ENCODE data around the gene DYSF. TPM values are rescaled to one million over a fixed set of nuclear protein-coding genes. Genes with fewer than 3 reads are reported as not detected.
A peak's percentile ranks its signal among the peaks of the same experiment; 100 is the strongest.

Gene DYSF
- polyA plus RNA-seq, 5 donors: 14.6 to 25.8 (median 15.4) TPM

DNA sequence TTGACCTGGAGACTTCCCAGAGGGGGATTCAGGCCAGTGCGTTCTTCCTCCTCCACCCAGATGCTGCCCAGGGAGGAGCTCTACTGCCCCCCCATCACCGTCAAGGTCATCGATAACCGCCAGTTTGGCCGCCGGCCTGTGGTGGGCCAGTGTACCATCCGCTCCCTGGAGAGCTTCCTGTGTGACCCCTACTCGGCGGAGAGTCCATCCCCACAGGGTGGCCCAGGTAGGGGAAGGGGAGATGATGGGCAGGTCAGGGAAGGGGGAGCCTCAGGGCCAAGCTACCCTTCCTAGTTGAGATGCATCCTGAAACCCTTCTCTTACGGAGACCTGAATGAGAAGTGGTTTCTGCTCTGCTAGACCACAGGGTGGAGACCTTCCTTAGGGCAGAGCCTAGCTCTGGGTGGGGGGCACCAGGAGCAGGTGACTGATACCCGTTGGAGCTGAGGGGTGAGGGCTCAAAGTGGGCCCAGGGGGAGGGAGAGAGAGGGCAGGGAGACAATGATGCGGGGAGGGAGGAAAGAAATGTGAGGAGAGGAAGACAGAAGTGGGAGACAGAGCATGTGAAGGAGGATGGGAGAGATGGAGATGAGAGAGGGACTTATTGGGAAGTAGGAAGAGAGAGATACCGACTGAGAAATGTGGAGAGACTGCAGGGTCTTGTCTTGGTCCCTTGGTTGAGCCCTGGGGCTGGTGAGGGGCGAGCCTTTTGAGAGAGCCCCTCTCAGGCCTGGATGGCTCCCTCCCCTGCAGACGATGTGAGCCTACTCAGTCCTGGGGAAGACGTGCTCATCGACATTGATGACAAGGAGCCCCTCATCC, 159.4 kb downstream of the DYSF start:
- DNase-seq: no peak

DNA sequence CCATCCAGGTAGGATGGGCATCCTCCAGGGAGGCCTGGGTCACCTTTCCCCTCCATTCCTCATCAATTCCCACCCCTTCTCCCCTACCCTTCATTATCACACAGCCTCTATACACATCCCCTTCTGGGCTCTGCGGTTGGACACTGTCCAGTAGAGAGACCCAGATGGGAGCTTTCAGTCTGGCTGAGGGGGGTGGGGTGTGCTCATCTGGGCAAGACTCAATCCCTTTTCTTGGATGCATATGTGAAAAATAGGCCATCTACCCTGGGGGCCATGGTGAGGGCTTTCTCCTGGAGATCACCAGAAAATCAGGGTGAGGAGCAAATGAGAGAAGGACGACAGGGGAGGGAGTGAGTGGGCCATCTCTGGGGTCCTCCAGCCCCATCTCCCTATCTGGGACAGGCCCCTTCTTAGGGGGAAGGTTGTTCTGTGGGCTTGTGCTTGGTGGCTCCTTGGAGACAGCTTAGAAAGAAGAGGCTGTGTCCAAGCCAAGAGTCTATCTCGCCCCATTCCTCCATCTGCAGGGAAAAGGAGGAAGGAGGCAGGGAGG, 160.1 kb downstream of the DYSF start:
- DNase-seq: no peak

DNA sequence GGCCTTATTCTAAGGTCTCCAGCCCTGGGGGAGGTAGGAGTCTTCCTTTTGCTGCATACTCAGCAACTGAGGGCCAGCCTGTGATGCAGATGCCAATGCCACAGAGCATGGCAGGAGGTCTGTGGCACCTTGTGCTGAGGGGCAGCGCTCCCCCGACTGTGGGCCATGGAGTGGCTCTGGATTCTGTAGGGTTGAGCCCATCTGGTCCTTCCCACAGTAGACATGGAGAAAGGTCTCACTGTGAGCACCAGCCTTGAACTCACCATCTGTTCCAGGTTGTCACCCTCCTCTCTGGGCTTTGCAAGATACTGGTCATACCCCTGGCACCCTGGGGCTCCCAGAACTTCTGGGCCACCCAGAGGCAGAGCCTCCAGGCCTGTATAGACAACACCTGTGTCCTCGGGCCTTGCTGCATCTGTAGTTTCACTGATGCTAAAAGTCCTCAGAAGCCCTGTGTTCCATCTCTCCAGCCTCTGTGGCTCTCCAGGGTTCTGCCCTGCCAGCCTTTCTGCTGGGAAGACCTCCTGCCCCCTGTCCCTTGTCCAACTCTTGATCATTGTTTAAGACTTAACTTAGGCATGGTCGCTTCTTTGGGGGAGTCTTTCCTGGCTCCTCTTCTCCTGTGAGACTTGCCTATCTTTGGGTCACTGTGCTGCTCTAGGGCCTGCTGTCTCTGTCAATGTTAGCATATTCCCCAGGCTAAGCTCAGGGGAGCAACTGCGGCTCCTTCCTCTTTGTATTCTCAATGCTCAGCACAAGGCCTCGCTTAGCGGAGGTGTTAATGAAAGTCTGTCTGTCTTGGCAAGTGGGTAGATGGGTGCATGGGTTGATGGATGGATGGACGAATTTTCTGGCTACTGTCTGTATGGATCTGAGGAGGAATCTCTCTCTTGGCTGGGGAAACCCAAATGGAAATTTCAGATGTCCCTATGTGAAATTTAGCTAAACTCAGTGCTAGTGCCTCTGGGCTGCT, 160.9 kb downstream of the DYSF start:
- no peak for DNase-seq

DNA sequence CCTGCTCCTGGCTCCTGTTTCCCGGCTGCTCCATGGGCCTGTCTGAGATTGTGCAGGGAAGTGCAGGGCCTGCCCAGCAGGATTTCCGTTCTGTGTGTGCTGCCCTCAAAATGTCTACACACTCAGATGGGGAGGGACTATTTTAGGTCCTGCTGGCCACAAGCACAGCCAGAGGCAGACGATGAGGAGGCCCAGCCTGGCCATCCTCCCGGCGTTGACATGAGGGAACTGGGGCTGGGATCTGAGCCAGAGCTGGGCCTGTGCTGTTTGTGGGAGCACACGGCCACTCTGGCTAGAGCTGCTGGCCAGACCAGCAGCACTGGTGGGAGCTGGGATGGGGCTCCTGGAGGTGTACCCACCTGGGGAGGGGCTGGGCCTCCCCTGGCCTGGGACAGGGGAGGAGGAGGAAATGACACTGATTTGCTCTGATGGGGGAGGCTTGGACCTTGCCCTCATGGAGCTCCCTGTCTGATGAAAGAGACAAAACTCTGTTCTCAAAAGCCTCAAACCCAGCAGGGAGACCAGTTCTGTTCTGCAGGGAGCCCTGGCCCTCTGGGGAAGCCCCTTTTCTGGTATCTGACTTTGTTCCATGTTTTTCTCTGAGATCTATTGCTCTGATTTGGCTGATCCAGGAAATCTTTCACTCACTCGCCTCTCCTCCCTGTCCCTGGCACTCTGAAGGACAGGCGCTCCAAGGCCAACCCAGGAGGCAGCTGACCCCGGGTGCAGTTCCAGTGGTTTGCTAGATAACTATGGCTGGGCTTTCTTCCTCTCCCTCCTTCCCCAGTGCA, 161.8 kb downstream of the DYSF start:
- DNase-seq: peak; percentile 67 to 71

DNA sequence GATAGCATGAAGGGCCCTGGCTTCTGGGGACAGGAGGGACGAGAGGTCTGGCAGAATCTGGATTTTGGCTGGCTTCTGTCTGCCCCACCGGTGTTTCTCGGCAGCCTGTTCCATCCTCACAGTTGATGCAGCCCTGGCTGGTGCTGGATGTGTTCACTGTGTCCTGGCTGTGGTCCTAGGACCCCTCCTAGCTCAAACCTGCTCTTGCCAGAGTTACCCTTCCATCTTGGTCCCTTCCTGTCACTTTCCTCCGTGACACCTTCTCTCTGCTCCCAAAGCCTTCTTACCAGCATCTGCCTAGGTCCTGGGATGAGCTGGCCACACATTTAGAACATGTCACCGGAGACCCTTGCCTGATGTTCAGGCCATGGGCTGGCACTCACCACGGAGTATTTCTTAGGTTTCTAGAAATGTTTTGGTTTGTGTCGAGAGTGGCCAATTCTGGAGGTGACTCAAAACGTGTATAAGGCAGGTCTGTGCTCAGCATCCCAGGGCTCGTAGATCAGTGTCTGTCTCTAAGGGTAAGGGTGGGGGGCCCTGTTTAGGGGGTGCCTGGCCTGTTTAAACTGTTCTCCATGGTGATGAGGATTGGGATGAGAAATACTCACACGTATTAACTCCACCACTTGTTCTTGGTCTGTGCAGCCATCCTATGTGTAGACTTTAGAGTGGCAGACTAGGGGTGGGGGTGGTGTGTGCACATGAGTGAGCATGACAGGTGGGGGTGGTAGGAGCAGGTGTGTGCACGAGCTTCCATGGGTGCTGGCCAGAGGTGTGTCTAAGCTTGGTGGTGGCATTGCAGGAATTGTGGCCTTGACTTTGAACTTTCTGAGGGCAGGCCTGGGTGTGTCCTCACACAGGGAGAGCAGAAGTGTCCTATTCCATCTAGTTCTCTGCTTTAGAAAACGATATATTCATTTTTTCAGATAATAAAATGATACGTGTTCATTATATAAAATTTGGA, 162.7 kb downstream of the DYSF start:
- DNase-seq: no peak

DNA sequence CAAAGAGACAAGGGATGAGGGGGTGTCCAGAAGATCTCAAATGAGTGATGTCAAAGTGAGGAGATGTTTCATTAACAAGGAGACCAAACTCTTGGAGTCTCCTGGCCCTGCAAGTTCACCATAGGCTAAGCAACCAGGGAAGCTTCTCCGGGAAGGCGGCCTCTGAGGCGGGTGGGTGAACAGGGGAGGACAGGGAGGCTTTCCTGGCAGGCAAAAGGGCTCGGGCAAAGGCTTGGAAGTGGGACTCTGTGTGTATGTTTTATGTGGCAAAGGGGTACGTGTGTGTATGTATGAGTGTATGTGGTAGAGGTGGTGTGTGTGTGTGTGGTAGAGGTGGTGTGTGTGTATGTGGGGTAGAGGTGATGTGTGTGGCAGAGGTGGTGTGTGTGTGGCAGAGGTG, 163.9 kb downstream of the DYSF start:
- no peak for DNase-seq

DNA sequence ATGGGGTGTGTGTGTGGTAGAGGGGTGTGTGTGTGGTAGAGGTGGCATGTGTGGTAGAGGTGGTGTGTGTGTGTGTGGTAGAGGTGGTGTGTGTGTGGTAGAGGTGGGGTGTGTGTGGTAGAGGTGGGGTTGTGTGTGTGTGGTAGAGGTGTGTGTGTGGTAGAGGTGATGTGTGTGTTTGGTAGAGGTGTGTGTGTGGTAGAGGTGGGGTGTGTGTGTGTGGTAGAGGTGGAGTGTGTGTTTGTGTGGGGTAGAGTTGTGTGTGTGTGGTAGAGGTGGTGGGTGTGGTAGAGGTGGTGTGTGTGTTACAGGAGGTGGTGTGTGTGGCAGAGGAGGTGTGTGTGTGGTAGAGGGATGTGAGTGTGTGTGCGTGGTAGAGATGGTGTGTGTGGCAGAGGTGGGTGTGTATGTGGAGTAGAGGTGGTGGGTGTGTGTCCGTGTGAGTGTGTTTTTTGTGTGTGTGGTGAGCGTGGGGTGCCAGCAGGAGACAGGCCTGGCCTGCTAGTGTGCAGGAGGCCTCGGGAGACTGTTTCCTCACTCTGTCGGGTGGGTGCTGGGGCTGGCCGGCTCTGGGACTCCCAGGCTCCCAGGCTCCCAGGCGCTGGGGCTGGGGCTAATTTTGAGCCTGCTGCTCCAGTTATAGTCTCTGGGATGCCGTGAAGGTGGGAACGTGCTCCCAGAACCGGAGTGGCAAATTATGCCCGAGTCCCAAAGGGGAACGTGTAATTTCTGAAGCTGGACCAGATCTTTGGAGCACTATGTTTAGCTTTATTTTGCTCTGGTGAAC, 165.2 kb downstream of the DYSF start:
- no peak for DNase-seq

DNA sequence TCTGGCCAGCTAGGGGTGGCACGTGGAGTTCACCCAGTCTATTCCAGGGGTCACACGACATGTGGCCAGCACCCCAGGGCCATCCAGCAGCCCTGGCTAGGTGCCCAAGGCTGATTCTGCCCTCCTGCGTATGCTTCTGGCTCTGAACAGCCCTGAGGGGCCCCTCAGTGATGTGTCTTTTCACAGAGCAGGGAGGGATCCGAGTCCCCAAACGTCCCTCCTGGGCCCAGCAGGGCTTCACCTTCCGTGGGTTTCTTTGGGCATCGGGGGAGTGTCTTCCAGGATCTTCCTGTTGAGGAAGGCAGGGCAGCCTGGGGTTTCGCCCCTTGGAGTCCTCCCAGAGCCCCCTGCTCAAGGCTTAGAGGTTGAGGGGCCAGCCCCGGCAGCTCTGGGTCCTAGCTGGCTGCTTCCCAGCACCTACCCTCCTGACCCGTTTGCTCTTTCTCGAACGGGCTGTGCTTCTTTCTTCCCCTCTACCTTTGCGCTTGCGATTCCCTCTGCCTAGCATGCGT, 165.9 kb downstream of the DYSF start:
- no peak for DNase-seq

DNA sequence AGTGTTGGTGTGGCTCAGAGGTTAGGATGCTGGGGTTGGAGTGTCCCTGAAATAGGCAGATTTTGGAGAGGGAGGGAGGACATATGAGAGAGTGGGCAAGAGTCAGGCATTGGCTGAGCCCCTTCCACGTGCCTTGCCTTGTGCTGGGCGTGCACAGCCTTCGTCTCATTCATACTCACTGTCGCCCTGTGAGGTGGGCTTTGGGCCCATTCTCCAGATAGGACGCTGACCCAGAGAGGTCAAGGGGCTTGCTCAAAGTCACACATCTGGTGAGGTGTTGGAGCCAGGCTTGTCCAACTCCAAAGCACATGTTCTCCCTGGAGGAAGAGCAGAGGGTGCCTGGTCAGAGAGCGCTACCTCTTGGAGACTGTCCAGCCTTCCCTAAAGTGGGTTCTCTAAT, 166.8 kb downstream of the DYSF start:
- DNase-seq: no peak

DNA sequence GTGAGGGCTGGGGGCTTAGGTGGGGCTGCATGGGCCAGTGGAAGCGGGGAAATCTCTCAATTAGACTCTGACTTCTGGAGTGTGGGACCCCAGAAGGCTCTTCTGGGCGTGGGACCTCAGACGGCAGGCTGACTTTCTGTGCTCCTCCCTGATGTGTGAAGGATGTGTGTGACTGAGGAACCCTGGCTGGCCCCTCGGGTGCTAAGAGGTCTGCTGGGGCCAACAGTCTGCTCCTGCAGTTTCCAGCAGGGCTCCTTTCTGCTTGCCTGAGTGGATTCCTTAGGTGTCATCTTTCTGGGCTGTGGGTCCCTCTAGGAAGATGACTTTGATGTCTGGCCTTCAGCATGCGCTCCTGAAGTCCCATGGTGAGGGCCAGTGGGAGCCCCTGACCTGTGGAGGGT, 167.5 kb downstream of the DYSF start:
- no peak for DNase-seq

DNA sequence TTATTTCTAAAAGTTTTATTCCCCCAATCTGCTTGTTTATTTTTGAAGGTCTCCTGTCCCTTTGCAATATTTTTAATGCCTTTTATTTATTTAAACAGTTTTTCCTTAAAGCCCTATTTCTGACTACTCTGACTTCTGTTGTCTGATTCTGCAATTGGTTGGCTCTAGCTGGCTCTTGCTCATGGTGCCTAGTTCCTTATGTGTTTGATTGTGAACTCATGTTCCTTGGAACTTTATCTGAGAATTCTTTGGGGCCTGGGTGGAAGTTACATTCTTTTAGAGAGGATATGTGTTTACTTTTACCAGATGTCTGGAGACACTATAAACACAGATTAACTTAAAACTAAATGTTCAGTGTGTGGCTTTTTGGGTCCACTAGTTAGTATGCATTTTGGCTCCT, 175.9 kb downstream of the DYSF start:
- DNase-seq: no peak

DNA sequence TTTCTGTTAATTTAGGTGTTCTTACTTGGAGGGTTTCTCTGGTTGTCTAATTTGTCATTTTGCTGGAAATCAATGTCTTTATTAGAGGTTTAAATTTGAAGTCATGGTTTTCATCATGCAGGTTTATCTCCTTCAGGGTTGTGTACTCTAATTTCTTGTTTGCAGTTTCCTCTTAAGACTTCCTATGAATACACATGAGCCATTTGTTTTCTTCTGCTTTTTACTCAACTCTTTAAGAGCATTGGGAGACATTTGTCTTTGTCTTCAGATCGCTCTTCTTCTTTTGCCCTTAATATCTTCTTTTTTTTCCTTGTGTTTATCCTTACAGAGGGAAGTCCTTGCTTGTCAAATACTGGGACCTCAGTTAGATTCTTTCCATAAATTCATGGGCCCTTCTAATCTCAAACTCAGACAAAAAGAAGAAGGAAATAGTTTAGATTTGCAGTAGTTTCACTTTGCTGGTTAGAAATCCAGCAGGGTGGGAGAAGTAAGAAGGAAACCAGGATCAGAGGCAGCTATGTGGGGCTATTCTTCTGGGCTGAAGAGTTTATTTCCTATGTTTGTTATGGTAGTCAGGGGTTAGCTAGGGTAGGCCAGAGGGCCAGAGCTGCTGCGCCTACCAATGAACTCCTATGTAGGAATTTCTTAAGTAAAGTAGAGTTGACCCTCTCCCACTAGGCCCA, 176.6 kb downstream of the DYSF start:
- no peak for DNase-seq

DNA sequence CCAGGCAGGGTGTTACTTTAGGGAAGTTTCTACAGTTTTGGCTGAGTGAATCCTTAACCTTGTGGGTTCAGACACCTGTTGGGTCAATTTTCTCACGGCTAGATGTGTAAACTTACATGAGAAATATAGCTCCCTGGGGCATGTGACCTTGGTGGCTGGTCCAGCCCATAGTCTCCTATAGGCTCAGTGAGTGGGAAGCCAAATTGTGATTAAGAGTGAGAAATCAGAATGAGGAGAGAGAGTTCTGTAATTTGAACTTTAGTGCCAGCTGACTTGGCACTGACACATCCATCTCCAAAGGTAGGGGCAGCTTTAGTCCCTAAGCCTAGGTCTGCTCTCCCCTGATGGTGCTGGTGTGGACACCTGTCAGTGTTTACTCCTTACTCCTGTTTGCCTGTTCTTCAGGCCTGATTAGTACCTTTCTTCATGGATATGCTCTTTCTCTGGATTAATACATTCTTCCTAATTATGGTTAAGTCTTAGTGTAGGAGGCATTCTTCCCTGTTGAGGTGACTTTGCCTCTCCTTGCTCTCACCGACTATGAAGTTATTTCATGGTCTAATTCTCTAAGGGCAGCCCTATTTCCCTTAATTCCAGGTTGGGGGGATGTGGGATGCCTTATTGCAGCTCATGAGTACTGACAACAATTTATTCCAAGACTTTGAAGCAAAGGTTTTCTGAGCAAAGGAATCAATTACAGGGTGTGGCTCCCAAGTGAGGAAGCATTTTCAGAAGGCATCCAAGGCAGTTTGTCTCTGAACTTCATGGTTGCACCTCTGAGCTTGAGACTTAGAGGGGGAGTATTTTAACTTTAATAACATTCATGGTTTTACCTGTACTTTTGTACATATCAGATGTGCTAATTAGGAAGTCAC, 177.3 kb downstream of the DYSF start:
- DNase-seq: no peak

DNA sequence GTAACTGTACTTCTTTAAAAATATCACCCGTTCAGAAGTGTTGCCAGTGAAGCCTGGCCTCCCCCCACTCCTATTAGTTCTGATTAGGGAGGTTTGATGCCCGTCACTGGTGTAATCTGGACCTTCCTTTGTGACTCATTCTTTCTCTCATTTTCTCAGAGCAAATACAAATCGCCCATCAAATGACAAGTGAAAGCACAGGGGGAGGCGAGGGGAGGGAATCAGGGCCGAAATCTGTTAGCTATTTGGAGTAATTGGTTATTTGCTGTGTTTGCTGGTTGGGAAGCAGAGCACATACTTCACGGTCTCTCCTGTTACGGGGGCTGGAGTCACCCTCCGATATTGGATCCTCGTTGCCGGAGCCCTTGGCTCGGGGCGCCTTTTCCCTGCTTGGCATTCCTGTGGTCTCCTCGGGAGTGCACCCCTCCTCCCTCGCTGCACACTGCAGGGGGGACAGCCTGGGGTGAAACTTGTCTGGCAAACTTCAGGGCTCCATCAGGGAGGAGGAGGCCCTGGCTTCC, 178.1 kb downstream of the DYSF start:
- no peak for DNase-seq

DNA sequence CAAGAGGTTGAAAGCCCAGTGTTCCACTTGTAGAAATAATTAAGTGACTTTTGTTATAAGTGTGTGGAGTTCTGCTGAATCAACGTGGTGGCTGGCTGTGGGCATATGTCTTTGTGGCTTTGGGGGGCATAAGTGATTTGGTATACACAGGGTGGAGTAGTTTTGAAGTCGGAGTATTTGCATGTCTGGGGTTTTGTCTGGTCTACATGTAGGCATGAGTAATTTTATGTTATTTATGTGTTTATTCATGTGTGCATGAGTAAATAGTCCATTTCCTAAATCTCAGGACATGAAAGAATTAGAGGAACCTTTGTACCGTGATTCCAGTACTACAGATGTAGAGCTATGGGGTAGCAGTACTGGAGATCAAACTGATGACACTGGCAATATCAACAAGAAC, 179.7 kb downstream of the DYSF start:
- DNase-seq: no peak

DNA sequence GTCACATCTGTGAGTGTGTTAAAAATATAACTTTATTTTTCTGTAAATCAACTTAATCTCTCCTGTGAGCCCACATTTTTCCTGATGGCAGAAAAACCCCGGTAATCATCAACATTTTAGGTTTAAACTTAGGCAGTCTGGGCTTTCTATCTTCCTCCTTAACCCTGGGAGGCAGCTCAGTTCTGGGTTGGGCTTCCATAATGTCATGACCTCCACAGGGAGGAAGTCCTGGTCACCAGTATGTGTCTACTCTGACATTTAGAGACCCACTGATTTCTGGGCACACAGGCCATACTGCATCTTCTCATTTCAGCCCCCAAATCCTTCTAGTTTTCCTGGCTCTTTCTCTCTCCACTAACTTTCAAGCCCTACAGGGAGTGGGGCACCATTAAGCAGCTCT, 181.2 kb downstream of the DYSF start:
- no peak for DNase-seq

DNA sequence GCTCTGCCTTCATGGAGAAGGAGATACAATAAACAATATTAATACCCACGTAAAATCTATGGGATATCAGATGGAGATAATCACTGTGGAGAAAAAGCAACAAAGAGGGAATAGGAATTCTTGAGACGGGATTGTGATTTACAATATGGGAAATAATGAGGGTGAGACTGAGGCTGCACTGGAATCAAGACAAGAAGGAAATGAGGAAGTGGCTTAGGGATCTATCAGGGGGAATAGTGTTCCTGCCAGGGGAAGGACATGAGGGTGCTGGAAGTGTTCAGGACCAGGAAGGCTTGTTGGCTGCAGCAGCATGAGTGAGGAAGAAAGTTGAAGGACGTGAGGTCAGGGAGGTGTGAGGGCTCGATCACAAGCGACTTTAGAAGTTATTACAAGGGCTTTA, 182.4 kb downstream of the DYSF start:
- no peak for DNase-seq

DNA sequence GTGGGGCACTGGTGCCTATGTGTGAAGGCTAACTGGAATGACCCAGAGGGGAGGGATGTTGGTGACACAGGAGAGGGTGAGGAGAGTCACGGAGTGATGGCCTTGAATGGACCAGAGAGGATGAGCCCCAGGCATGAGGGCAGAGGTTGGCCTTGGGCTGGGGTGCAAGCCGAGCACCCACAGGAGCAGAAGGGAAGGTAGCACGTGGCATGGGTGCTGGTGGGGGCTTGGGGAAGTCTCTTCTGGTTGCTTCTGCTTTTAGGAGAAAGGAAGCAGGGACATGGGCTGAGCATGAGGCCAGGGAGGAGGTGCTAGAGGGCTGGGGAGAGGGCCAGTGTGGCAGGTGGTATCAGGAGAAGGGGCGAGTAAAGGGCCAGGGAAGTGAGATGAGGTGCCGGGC, 183.8 kb downstream of the DYSF start:
- DNase-seq: no peak

Data from right lung (tissue), 5 donors.